C4-2B (cell line): ENCODE results near the gene CAPG.
A peak's percentile ranks its signal among the peaks of the same experiment; 100 is the strongest.

Source experiments
- H3K27ac ChIP-seq: fragments of 450-650 bp; 2 replicates; pipeline ENCODE4 v1.5.1; 2017
- ZFX ChIP-seq: fragments of 450-650 bp; IDR thresholded peaks from 2 replicates; pipeline ENCODE4 v1.6.1; 2017
- TF ChIP-seq, protein P1 (sequence below): fragments of 450-650 bp; conservative IDR thresholded peaks from 2 replicates; pipeline ENCODE4 v1.5.1; 2017; ENCODE audit warnings: mild to moderate bottlenecking

CAPG gene

DNA sequence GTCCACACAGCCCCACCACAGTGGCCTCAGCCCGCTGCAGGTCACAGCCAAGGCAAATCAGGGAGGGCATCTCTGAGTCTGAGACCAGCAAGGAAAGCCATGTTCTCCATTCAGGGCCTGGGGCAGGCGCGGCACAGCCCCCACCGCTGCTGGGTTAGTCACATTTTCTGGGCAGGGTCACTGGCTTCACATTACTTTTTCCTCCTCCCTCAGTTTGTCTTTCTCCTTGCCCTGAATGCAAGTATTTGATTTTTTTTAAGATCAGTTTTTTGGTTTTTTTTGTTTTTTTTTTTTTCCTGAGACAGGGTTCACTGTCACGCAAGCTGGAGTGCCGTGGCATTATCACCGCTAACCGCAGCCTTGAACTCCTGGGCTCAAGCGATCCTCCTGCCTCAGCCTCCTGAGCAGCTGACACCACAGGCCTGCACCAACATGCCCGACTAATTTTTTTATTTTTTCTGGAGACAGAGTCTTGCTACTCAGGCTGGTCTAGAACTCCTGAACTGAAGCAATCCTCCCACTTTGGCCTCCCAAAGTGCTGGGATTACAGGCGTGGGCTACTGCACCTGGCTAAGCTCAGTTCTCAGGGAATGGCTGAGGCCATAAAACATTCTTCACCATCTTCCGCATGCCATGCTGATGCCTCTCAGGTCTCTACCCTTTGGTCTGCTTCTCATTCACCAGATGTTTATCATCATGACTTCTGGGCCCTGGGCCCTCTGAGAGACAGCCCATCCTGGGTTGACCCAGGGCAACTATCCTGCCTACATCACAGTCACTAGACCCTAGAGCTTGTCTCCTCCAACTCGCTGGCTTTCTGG is 628 bp upstream of the CAPG start:
- no peak for TF ChIP-seq ZFX
- TF ChIP-seq, protein P1, sequence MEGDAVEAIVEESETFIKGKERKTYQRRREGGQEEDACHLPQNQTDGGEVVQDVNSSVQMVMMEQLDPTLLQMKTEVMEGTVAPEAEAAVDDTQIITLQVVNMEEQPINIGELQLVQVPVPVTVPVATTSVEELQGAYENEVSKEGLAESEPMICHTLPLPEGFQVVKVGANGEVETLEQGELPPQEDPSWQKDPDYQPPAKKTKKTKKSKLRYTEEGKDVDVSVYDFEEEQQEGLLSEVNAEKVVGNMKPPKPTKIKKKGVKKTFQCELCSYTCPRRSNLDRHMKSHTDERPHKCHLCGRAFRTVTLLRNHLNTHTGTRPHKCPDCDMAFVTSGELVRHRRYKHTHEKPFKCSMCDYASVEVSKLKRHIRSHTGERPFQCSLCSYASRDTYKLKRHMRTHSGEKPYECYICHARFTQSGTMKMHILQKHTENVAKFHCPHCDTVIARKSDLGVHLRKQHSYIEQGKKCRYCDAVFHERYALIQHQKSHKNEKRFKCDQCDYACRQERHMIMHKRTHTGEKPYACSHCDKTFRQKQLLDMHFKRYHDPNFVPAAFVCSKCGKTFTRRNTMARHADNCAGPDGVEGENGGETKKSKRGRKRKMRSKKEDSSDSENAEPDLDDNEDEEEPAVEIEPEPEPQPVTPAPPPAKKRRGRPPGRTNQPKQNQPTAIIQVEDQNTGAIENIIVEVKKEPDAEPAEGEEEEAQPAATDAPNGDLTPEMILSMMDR, result no peak
- H3K27ac ChIP-seq, result no peak overlapping the region

- no peak overlapping the region for H3K27ac ChIP-seq
- TF ChIP-seq, protein P1, result no peak
- no peak for TF ChIP-seq ZFX
Measured at GRCh38 chr2:85405201-85406059, 4.7 kb downstream of the CAPG start.

DNA sequence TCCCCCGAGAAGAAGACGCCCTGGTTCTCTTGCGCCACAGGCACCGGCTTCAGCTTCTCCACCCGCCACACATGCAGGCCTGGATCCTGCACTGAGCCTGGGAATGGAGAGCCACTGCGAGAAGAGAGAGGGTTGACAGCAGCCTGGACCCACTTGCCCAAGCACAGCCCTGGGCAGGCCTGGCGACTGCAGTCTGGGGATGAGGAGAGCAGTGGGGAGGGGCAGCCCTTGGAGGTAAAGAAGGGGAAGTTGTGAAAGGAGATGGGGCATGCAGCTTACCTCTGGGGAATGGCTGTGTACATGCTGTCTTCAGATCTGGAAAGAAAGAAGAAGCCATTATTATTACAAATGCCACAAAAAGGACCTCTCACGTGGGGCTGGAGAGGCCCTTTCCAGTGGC is 8.3 kb downstream of the CAPG start:
- H3K27ac ChIP-seq, result no peak overlapping the region
- TF ChIP-seq, protein P1, result no peak
- TF ChIP-seq ZFX, result no peak

GRCh38 chr2:85401464-85401805 is 8.7 kb downstream of the CAPG start:
- TF ChIP-seq, protein P1, result no peak
- no peak for TF ChIP-seq ZFX

DNA sequence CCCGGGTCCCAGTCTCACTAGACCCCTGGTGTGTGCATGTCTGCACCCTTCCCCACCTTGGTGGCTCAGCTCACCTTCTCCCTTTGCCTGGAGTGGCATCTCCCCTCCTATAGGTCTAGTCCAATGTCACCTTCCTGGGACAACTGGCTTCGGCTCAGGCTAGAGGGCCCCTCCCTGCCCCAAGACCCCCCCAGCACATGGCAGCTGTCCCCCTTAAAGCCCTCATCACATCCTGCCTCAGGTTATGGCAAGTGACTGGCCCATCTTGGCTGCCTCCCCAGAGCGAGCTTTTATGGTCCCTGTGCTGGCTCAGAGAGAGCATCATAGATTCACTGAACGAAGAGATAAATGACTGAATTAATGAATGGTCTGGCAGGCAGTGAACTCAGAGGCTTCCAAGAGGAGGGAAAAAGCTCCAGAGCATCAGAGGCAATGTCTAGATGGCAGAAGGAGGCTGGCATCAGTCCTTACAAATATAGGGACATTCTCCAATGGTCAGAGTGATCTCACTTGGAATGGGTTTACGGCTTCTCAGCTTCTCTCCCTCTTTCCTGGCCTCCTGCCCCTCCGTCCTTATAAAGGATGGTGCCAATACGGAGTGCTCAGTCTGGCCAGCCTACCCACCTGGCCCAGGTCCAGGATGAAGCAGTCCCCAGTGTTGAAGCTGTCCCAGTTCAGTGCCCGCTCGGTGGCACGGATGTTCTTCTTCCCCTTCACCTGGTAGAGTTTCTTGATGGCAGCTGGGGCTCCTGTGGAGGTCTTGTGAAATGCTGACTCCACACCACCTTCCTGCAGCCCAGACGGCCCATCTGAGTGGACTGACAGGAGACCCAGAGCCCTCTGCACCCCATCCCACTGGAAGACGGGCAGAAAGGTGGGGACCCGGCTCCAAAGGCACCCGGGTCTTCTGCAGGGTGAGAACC is 9.4 kb downstream of the CAPG start:
- peak overlapping the region; percentile 7; the same call in 1 of the 2 replicates for H3K27ac ChIP-seq
- TF ChIP-seq, protein P1, result no peak
- no peak for TF ChIP-seq ZFX

More at GRCh38 chr2:85401464-85401805, 8.7 kb downstream of the CAPG start:
- peak overlapping the region; percentile 7; the same call in 1 of the 2 replicates for H3K27ac ChIP-seq

GRCh38 chr2:85400023-85400422 is 10.1 kb downstream of the CAPG start:
- TF ChIP-seq, protein P1, result no peak
- TF ChIP-seq ZFX, result no peak
- H3K27ac ChIP-seq, result no peak overlapping the region; the same call in 1 of the 2 replicates

DNA sequence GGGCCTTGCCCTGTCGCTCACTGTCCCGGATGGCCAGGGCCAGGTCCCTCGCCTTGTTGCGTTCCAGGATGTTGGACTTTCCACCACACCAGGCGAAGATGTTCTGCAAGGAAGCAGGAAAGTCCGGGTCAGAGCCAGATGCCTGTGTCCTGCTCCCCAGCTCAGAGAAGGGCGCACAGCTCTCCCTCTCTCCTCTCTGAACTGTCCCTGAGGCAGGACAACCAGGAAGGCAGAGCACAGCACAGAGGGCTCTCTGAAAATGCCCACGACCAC is 11.0 kb downstream of the CAPG start:
- H3K27ac ChIP-seq, result no peak overlapping the region
- no peak for TF ChIP-seq ZFX
- TF ChIP-seq, protein P1, result no peak
